ENCODE measurements around the gene GPS1.

GPS1 gene

DNA sequence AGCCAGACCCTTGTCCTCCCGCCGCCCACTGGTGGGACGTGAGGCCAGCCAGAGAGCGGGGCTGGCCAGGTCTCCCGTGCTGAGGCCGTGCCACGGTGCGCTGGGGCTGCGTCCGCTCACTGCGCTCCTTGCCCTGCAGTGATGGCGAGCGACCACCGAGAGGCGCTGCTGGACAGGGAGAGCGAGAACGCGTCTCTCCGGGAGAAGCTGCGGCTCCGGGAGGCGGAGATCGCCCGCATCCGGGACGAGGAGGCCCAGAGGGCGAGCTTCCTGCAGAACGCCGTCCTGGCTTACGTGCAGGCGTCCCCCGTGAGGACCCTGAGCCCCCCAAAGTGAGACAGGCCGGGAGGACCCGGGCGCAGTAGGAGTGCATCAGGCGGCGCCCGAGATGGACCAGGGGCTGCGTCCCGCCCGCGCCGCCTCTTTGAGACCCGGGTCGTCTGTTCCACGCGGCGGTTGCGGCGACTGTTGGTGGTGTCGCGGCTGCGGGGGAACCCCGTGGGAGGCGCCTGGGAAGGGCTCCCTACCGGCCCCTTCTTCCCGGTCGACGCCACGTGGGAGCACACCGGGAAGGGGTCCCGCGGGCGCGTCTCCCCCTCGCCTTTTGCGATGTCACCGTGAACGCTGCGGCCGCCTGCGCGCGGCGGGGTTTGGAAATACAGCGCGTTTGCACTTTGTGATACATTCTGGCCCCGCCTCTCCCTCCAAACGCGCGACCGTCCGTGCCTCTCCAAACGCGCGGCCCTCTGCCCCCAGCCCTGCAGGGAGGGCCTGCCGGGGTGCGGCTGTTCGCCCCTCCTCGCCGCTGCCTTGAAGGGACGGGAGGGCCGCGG is 21.0 kb upstream of the GPS1 start:
- Histone ChIP-seq H3K4me3 (ENCODE audit: low read length) (peak overlapping the region; percentile 73), H3K27me3 (ENCODE audit: low read depth, low read length) (no peaks in the 10 kb centered on the region), H3K4me2 (ENCODE audit: low read length) (peak overlapping the region; percentile 69), H3K4me1 (ENCODE audit: low read length) (peaks cover 22% of the 10 kb centered on the region), H3K9me3 (ENCODE audit: insufficient read depth, low read length) (no peaks in the 10 kb centered on the region), H2AFZ (ENCODE audit: low read depth, low read length) (no peak overlapping the region), H3K79me2 (ENCODE audit: low read length) (no peaks in the 10 kb centered on the region), H3K9ac (ENCODE audit: low read length) (peak overlapping the region; percentile 8; the same call in 1 of the 2 replicates), H3K36me3 (replicated peaks; ENCODE audit: low read depth, low read length) (peaks cover 1% of the 10 kb centered on the region), H3K27ac (ENCODE audit: low read length) (no peak overlapping the region), H4K20me1 (ENCODE audit: insufficient read depth, low read length) (no peaks in the 10 kb centered on the region)
- TF ChIP-seq, protein P1, sequence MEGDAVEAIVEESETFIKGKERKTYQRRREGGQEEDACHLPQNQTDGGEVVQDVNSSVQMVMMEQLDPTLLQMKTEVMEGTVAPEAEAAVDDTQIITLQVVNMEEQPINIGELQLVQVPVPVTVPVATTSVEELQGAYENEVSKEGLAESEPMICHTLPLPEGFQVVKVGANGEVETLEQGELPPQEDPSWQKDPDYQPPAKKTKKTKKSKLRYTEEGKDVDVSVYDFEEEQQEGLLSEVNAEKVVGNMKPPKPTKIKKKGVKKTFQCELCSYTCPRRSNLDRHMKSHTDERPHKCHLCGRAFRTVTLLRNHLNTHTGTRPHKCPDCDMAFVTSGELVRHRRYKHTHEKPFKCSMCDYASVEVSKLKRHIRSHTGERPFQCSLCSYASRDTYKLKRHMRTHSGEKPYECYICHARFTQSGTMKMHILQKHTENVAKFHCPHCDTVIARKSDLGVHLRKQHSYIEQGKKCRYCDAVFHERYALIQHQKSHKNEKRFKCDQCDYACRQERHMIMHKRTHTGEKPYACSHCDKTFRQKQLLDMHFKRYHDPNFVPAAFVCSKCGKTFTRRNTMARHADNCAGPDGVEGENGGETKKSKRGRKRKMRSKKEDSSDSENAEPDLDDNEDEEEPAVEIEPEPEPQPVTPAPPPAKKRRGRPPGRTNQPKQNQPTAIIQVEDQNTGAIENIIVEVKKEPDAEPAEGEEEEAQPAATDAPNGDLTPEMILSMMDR (IDR thresholded peaks at IDR 0.05; ENCODE audit: low read depth, low read length), result peak; percentile 54
- TF ChIP-seq EZH2phosphoT487 (IDR thresholded peaks at IDR 0.05; ENCODE audit: low read depth), result no peak

DNA sequence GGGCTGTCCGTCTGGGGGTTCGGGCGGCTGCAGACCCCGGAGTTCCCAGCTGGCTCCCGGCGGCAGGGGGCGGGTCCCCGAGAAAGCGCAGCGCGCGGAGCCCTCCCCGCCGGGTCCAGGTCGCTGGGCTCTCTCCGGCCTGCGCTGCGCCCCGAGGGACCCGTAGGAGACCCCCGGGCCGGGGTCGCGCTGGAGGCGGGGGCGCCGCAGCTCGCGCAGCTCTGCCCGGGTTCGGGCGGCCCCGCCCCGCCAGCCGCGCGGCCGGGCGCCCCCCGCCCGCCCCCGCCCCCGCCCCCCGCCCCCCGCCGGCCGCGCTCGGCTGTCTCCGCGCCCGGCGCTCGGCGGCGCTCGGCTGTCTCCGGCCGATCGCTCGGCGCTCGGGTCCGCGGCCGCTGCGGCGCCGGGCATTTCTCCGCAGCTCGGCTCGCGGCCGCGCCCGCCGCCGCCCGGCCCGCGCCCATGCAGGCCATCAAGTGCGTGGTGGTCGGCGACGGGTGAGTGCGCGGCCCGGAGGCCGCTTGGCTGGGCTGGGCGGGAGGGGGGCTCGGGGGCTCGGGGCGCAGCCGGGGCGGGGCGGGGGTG is 20.3 kb upstream of the GPS1 start, which contains the start of gene RAC3:
Gene RAC3 (plus strand): TSS at position 376 of the 582 bp plus-strand sequence. CDS start 84 bp downstream, at position 460.
- peak within 1 kb of the TSS; percentile 69 for H3K4me2 ChIP-seq (ENCODE audit: low read length)
- TF ChIP-seq, protein P1 (IDR thresholded peaks at IDR 0.05; ENCODE audit: low read depth, low read length), result no peak
- no peak for TF ChIP-seq EZH2phosphoT487 (IDR thresholded peaks at IDR 0.05; ENCODE audit: low read depth)
- no peak within 1 kb of the TSS for H3K27ac ChIP-seq (ENCODE audit: low read length)
- peak within 1 kb of the TSS; percentile 19; the same call in 1 of the 2 replicates for H3K9ac ChIP-seq (ENCODE audit: low read length)
- no peak within 1 kb of the TSS for H2AFZ ChIP-seq (ENCODE audit: low read depth, low read length)
- H3K36me3 ChIP-seq (replicated peaks; ENCODE audit: low read depth, low read length), result peaks cover 5% of the 10 kb centered on the region
- no peaks in the 10 kb centered on the region for H3K9me3 ChIP-seq (ENCODE audit: insufficient read depth, low read length)
- no peaks in the 10 kb centered on the region; the same call in 1 of the 2 replicates for H4K20me1 ChIP-seq (ENCODE audit: insufficient read depth, low read length)
- peak within 1 kb of the TSS; percentile 73 for H3K4me3 ChIP-seq (ENCODE audit: low read length)
- H3K27me3 ChIP-seq (ENCODE audit: low read depth, low read length), result no peaks in the 10 kb centered on the region
- peaks cover 1% of the 10 kb centered on the region for H3K79me2 ChIP-seq (ENCODE audit: low read length)
- H3K4me1 ChIP-seq (ENCODE audit: low read length), result peaks cover 25% of the 10 kb centered on the region

DNA sequence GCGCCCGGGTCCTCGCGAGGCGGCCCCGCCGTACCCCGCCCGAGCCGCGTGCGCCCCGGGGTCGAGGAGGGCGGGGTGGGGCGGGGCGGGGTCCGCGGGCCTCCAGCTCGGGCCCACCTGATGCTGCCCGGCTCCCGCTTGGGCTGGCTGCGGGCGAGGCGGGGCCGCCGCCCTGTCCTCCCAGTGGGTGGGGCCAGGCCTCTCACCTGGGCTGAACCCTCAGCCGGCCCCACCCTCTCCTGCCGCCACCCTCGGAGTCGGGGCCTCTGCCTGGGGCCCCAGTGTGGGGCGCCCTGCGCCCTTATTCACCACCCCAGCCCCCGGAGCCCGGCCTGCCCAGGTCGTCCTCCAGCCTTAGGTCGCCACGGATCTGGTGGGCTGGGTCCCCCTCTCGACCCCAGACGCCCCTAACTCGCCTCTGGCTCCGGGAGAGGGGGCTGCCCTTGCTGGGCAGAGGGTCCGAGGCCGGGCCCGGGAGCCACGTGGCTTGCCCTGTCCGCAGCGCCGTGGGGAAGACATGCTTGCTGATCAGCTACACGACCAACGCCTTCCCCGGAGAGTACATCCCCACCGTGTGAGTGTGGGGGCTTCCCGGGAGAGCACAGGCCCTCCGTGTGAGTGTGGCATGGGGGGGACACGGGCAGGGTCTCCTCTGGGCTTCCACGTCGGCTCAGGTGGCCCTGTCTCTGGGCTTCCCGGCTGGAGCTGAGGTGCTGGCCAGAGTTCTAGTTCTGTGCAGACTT is 19.6 kb upstream of the GPS1 start:
- Histone ChIP-seq H3K36me3 (replicated peaks; ENCODE audit: low read depth, low read length) (peaks cover 7% of the 10 kb centered on the region), H3K9ac (ENCODE audit: low read length) (0 out of 2 replicates have a peak overlapping the region, but pooled peaks have one; percentile 19), H4K20me1 (ENCODE audit: insufficient read depth, low read length) (peaks cover 5% of the 10 kb centered on the region; the same call in 1 of the 2 replicates), H3K4me1 (ENCODE audit: low read length) (peaks cover 26% of the 10 kb centered on the region), H3K27me3 (ENCODE audit: low read depth, low read length) (no peaks in the 10 kb centered on the region), H2AFZ (ENCODE audit: low read depth, low read length) (no peak overlapping the region), H3K9me3 (ENCODE audit: insufficient read depth, low read length) (no peaks in the 10 kb centered on the region), H3K4me3 (ENCODE audit: low read length) (peak overlapping the region; percentile 65), H3K27ac (ENCODE audit: low read length) (no peak overlapping the region), H3K79me2 (ENCODE audit: low read length) (peaks cover 7% of the 10 kb centered on the region), H3K4me2 (ENCODE audit: low read length) (peak overlapping the region; percentile 60)
- TF ChIP-seq, protein P1 (IDR thresholded peaks at IDR 0.05; ENCODE audit: low read depth, low read length), result no peak
- TF ChIP-seq EZH2phosphoT487 (IDR thresholded peaks at IDR 0.05; ENCODE audit: low read depth), result no peak
